Activated naive CD8-positive, alpha-beta T cell treated with anti-CD3 and anti-CD28 coated beads, Interleukin-2, amount 50 U/mL, for 16 hours (primary cell): ENCODE measurements around the gene KDR.

Experiments
- DNase-seq: peaks from one replicate; pipeline ENCODE4 v3.0.0-alpha.2; 2020; ENCODE audit warnings: low read depth, low spot score

KDR gene

GRCh38 chr4:55029821-55030503 is 95.4 kb downstream of the KDR start:
- DNase-seq, result no peak

DNA sequence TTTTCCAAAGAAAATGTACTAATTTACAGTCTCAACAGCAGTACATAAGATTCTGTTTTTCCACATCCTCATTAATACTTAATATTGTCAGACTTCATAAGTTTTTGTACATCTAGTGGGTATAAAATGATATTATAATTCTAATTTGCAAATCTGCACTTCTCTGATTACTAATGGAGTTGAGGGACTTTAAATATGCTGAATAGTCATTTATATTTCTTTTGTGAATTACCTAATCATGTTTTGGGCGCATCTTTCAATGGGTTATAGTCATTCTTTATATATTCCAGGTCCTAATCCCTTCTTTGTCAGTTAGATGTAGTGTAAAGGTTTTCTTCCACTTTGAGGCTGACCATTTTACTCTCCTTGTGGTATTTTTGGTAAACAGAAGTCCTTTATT is 96.1 kb downstream of the KDR start:
- DNase-seq, result no peak
